ENCODE measurements around the gene ZNF853.

- TF ChIP-seq CTCF (IDR thresholded peaks at IDR 0.05; ENCODE audit: poor library complexity), result no peak
- no peak for TF ChIP-seq EZH2 (IDR thresholded peaks at IDR 0.05; ENCODE audit: borderline replicate concordance)
These were observed 16.2 kb downstream of the ZNF853 start for GRCh38 chr7:6631605-6632004.

Data from hepatocyte (in vitro differentiated cells).